H1 (cell line): ENCODE results near the gene KCNB1. TPM values are rescaled to one million over a fixed set of nuclear protein-coding genes. Genes with fewer than 3 reads are reported as not detected.

Experiments
- CTCF ChIA-PET: fragments of 300-600 bp; sonication (Branson Sonifier 250); formaldehyde crosslinking; loops from one replicate; lab custom pipeline; 2021; ENCODE audit not compliant: partially characterized antibody; lab: Charles Lee
- POLR2A ChIA-PET: fragments of 300-600 bp; sonication (Branson Sonifier 250); formaldehyde crosslinking; loops from one replicate; lab custom pipeline; 2021; ENCODE audit warnings: inconsistent platforms; ENCODE audit not compliant: partially characterized antibody; lab: Charles Lee
- DNase-seq, 2 experiments: peaks; one replicate each; pipeline versions ENCODE4 v3.0.0 to v3.0.0-alpha.2; 2010 to 2022; ENCODE audit warnings: low spot score in 2 of 2, low read depth in 1 of 2, mixed read lengths in 1 of 2
- FAIRE-seq: peaks from 2 replicates; lab custom pipeline; 2011; peaks lifted over from hg19 to GRCh38; lab: Jason Lieb, UNC
- H2AFZ ChIP-seq: 2 replicates; pipeline ENCODE4 v1.8.1; 2012; ENCODE audit warnings: low read length, inconsistent platforms
- H2AK5ac ChIP-seq: 2 replicates; pipeline ENCODE4 v1.6.1; 2013; ENCODE audit warnings: low read depth, low read length
- H2BK120ac ChIP-seq: replicated peaks from 2 replicates; pipeline ENCODE3; 2013; ENCODE audit warnings: low read depth, low read length, inconsistent platforms
- H2BK12ac ChIP-seq: 2 replicates; pipeline ENCODE4 v1.6.1; 2013; ENCODE audit warnings: low read depth, low read length
- H2BK15ac ChIP-seq: 2 replicates; pipeline ENCODE4 v1.6.1; 2013; ENCODE audit warnings: low read length
- H2BK20ac ChIP-seq: 2 replicates; pipeline ENCODE4 v1.6.1; 2013; ENCODE audit warnings: low read length
- H2BK5ac ChIP-seq: 2 replicates; pipeline ENCODE4 v1.6.1; 2013; ENCODE audit warnings: low read depth, low read length
- H3K14ac ChIP-seq: 2 replicates; pipeline ENCODE4 v1.6.1; 2013; ENCODE audit warnings: inconsistent platforms; ENCODE audit not compliant: insufficient read length
- H3K18ac ChIP-seq: 2 replicates; pipeline ENCODE4 v1.6.1; 2013; ENCODE audit warnings: low read length; ENCODE audit errors: extremely low read depth
- H3K23ac ChIP-seq: 2 replicates; pipeline ENCODE4 v1.6.1; 2013; ENCODE audit warnings: inconsistent platforms; ENCODE audit not compliant: insufficient read length
- H3K23me2 ChIP-seq: 2 replicates; pipeline ENCODE4 v1.6.1; 2013; ENCODE audit warnings: low read depth, low read length
- H3K27ac ChIP-seq: 2 replicates; pipeline ENCODE4 v1.6.1; 2011; ENCODE audit warnings: low read depth, low read length, inconsistent platforms
- H3K27me3 ChIP-seq, 4 experiments: replicated peaks in 1 of 4; 1 replicate in 1 of 4; 2 replicates in 3 of 4; pipeline versions ENCODE4 v1.6.1 to v1.8.1; 2011 to 2013; ENCODE audit warnings: low read length in 3 of 4, mild to moderate bottlenecking in 3 of 4, inconsistent platforms in 2 of 4, mixed read lengths in 2 of 4, moderate library complexity in 1 of 4; ENCODE audit not compliant: control insufficient read depth in 3 of 4, insufficient read depth in 3 of 4; ENCODE audit errors: extremely low read depth in 1 of 4
- H3K36me3 ChIP-seq, 4 experiments: 2 replicates each; pipeline versions ENCODE4 v1.6.1 to v1.8.1; 2011 to 2013; ENCODE audit warnings: mild to moderate bottlenecking in 4 of 4, low read length in 3 of 4, moderate library complexity in 2 of 4, control low read depth in 1 of 4, inconsistent platforms in 1 of 4; ENCODE audit not compliant: insufficient read depth in 4 of 4, control insufficient read depth in 2 of 4
- H3K4ac ChIP-seq: replicated peaks from 2 replicates; pipeline ENCODE3; 2013; ENCODE audit warnings: low read length, low read depth, mixed read lengths, inconsistent platforms; ENCODE audit not compliant: insufficient read length
- H3K4me1 ChIP-seq, 4 experiments: replicated peaks in 1 of 4; 1 replicate in 1 of 4; 2 replicates in 3 of 4; pipeline versions ENCODE4 v1.6.1 to v1.8.1; 2011 to 2013; ENCODE audit warnings: low read length in 3 of 4, inconsistent platforms in 2 of 4, mixed read lengths in 1 of 4; ENCODE audit not compliant: insufficient read depth in 4 of 4, control insufficient read depth in 3 of 4
- H3K4me2 ChIP-seq, 2 experiments: 2 replicates each; pipeline versions ENCODE4 v1.6.1 to v1.8.1; 2011 to 2013; ENCODE audit warnings: low read depth in 2 of 2, low read length in 2 of 2, control low read depth in 1 of 2, inconsistent platforms in 1 of 2, mild to moderate bottlenecking in 1 of 2; ENCODE audit not compliant: insufficient read depth in 1 of 2
- H3K4me3 ChIP-seq, 4 experiments: fragments of 200-600, 300-600 bp in 1 of 4; sonication (generic), shearing (Covaris generic), sonication (Bioruptor Twin) in 1 of 4; 2 replicates each; pipeline versions ENCODE4 v1.5.1 to v1.8.1; 2011 to 2016; ENCODE audit warnings: low read length in 4 of 4, low read depth in 3 of 4, control low read depth in 2 of 4, inconsistent platforms in 2 of 4, mild to moderate bottlenecking in 2 of 4, mixed read lengths in 1 of 4, moderate library complexity in 1 of 4; ENCODE audit not compliant: insufficient read depth in 2 of 4; ENCODE audit errors: extremely low read depth in 1 of 4
- H3K56ac ChIP-seq: replicated peaks from 2 replicates; pipeline ENCODE3; 2013; ENCODE audit warnings: low read depth, mild to moderate bottlenecking, mixed read lengths, low read length, inconsistent platforms; ENCODE audit not compliant: insufficient read length
- H3K79me1 ChIP-seq: 2 replicates; pipeline ENCODE4 v1.6.1; 2013; ENCODE audit warnings: low read depth, low read length, control low read depth
- H3K79me2 ChIP-seq, 2 experiments: 2 replicates each; pipeline versions ENCODE4 v1.6.1 to v1.8.1; 2012 to 2013; ENCODE audit warnings: low read length in 2 of 2, mild to moderate bottlenecking in 2 of 2, inconsistent platforms in 1 of 2; ENCODE audit not compliant: insufficient read depth in 2 of 2, control insufficient read depth in 1 of 2
- H3K9ac ChIP-seq, 4 experiments: replicated peaks in 1 of 4; 1 replicate in 1 of 4; 2 replicates in 3 of 4; pipeline versions ENCODE4 v1.6.1 to v1.8.1; 2011 to 2013; ENCODE audit warnings: low read depth in 3 of 4, low read length in 3 of 4, control low read depth in 2 of 4, mild to moderate bottlenecking in 2 of 4, moderate library complexity in 2 of 4, inconsistent platforms in 1 of 4; ENCODE audit errors: extremely low read depth in 1 of 4
- H3K9me3 ChIP-seq, 2 experiments: 2 replicates each; pipeline versions ENCODE4 v1.6.1 to v1.8.1; 2012 to 2013; ENCODE audit warnings: mild to moderate bottlenecking in 2 of 2, moderate library complexity in 2 of 2, control low read depth in 1 of 2, inconsistent platforms in 1 of 2, low read depth in 1 of 2, low read length in 1 of 2, mixed read lengths in 1 of 2; ENCODE audit not compliant: insufficient read depth in 2 of 2
- H4K20me1 ChIP-seq, 2 experiments: replicated peaks in 1 of 2; 2 replicates each; pipeline versions ENCODE3 to v1.8.1; 2011 to 2013; ENCODE audit warnings: inconsistent platforms in 2 of 2, low read length in 2 of 2, mild to moderate bottlenecking in 1 of 2; ENCODE audit not compliant: insufficient read depth in 2 of 2, control insufficient read depth in 1 of 2
- H4K5ac ChIP-seq: 2 replicates; pipeline ENCODE4 v1.6.1; 2013; ENCODE audit warnings: low read length, low read depth, mixed read lengths, inconsistent platforms; ENCODE audit not compliant: insufficient read length
- H4K8ac ChIP-seq: 2 replicates; pipeline ENCODE4 v1.8.0; 2013; ENCODE audit warnings: mild to moderate bottlenecking, moderate library complexity, low read length, inconsistent platforms; ENCODE audit not compliant: insufficient read depth; ENCODE audit errors: extremely low read depth
- H4K91ac ChIP-seq: replicated peaks from 2 replicates; pipeline ENCODE3; 2013; ENCODE audit warnings: low read length, mixed read lengths, inconsistent platforms; ENCODE audit not compliant: insufficient read length
- BACH1 ChIP-seq: IDR thresholded peaks from 2 replicates; pipeline ENCODE4 v1.6.1; 2012; ENCODE audit warnings: low read length, improper control_type of control experiment
- CTCF ChIP-seq, 3 experiments: IDR thresholded peaks; 1 replicate in 2 of 3; 2 replicates in 1 of 3; pipeline versions ENCODE4 v1.5.1 to v1.6.1; 2011; ENCODE audit warnings: low read length in 3 of 3, mild to moderate bottlenecking in 3 of 3, inconsistent platforms in 2 of 3, low read depth in 1 of 3, moderate library complexity in 1 of 3; ENCODE audit not compliant: insufficient read depth in 1 of 3; ENCODE audit errors: control extremely low read depth in 1 of 3
- KDM5A ChIP-seq: fragments of 200-600 bp; IDR thresholded peaks from 2 replicates; pipeline ENCODE4 v1.7.1; 2012; ENCODE audit warnings: mild to moderate bottlenecking, low read length, inconsistent platforms, mixed read lengths
- RNF2 ChIP-seq: fragments of 200-900, 300-1000 bp; sonication (generic); IDR thresholded peaks from 2 replicates; pipeline ENCODE4 v1.7.1; 2016; ENCODE audit warnings: borderline replicate concordance, low read depth, mild to moderate bottlenecking, antibody characterized with exemption, low read length; ENCODE audit not compliant: poor library complexity, severe bottlenecking; ENCODE audit errors: missing control alignments
- SAP30 ChIP-seq: fragments of 300-600 bp; sonication (generic); IDR thresholded peaks from 2 replicates; pipeline ENCODE4 v1.7.1; 2012; ENCODE audit warnings: low read length, moderate library complexity, mild to moderate bottlenecking, inconsistent platforms; ENCODE audit not compliant: insufficient read depth, insufficient replicate concordance
- SIN3A ChIP-seq, 2 experiments: IDR thresholded peaks in 1 of 2; conservative IDR thresholded peaks in 1 of 2; 2 replicates each; pipeline ENCODE4 v1.6.1; 2011 to 2012; ENCODE audit warnings: low read length in 2 of 2, improper control_type of control experiment in 1 of 2, low read depth in 1 of 2, mild to moderate bottlenecking in 1 of 2
- SP1 ChIP-seq: IDR thresholded peaks from 2 replicates; pipeline ENCODE4 v1.6.1; 2011; ENCODE audit warnings: low read depth, low read length
- SP2 ChIP-seq: IDR thresholded peaks from 2 replicates; pipeline ENCODE4 v1.6.1; 2012; ENCODE audit warnings: mild to moderate bottlenecking, low read length, inconsistent platforms
- SUZ12 ChIP-seq: fragments of 200-600 bp; sonication (generic); IDR thresholded peaks from 2 replicates; pipeline ENCODE4 v1.6.1; 2012; ENCODE audit warnings: mild to moderate bottlenecking, inconsistent platforms, low read length, moderate library complexity, mixed read lengths
- TBP ChIP-seq: IDR thresholded peaks from 2 replicates; pipeline ENCODE4 v1.6.1; 2011; ENCODE audit warnings: low read depth, low read length, improper control_type of control experiment
- WGBS, 2 experiments: shearing (Covaris generic) in 1 of 2; methylation state at CpG; one replicate each; pipeline versions ENCODE4 v1.1.6 to v1.1.7; 2013 to 2015; ENCODE audit warnings: low lambda C conversion rate in 2 of 2, mixed read lengths in 2 of 2, inconsistent platforms in 1 of 2, low coverage in 1 of 2, missing lambda C conversion rate in 1 of 2; ENCODE audit not compliant: insufficient replicate concordance in 2 of 2, insufficient coverage in 1 of 2, insufficient read length in 1 of 2; ENCODE audit errors: extremely low coverage in 1 of 2, missing lambda C conversion rate in 1 of 2; 5-methylcytosine and 5-hydroxymethylcytosine counted together
- polyA plus RNA-seq, 7 experiments: library from polyadenylated mRNA; depleted of rRNA in 3 of 7; stranded (reverse) in 5 of 7; unstranded in 2 of 7; fragments of >200 nt in 5 of 7; fragments of 200-250 nt in 2 of 7; gene quantifications; 1 replicate in 5 of 7; 2 replicates in 1 of 7; 4 replicates in 1 of 7; pipeline versions ENCODE4 v1.2.1 to v1.2.3, GENCODE V29; 2011 to 2013; ENCODE audit warnings: missing spikeins in 2 of 7, mixed read lengths in 2 of 7
- total RNA-seq: library from RNA; stranded (reverse); fragmentation: NEBNext Ultra II Directional; extraction: Animal tissue kit (Norgen Biotek cat#: 25700); gene quantifications from 2 replicates; pipeline ENCODE4 v1.2.1, GENCODE V29; 2021

Gene KCNB1
- total and polyA plus RNA-seq, 2 of the 8 experiments (the other 6 are each of a cell fraction or from before 2014, with no cell fraction given) = 0.58 to 0.67 TPM

- CTCF ChIA-PET = interaction anchor here (7.7 kb wide), 1 partner anchor 144 kb away, joined by 126 read pairs; no protein-coding TSS in a partner anchor
- no peak overlapping the region for H3K23ac ChIP-seq
- H2BK120ac ChIP-seq = no peak overlapping the region
- H2BK20ac ChIP-seq = no peak overlapping the region
- H3K4ac ChIP-seq = no peak overlapping the region
- no peak overlapping the region for H3K14ac ChIP-seq
- FAIRE-seq (no peak), DNase-seq (no peak)
- H4K20me1 ChIP-seq = peaks cover 0 to 3% of the 10 kb centered on the region in 2 experiments
- H4K91ac ChIP-seq = no peak overlapping the region
- H3K56ac ChIP-seq = no peak overlapping the region
- H3K27me3 ChIP-seq = peaks cover 0 to 12% (median 7%) of the 10 kb centered on the region in 4 experiments; a peak in 5 of 7 replicates
- H3K79me2 ChIP-seq = no peaks in the 10 kb centered on the region
- H3K4me2 ChIP-seq = no peak overlapping the region
- H3K9me3 ChIP-seq = no peaks in the 10 kb centered on the region; a peak in 1 of 4 replicates
- no peak overlapping the region for H3K9ac ChIP-seq
- no peak overlapping the region for H2BK12ac ChIP-seq
- H4K8ac ChIP-seq = no peak overlapping the region
- no peaks in the 10 kb centered on the region for H3K36me3 ChIP-seq
- peaks cover 6% of the 10 kb centered on the region; the same call in 1 of the 2 replicates for H3K23me2 ChIP-seq
- H2BK15ac ChIP-seq = no peak overlapping the region
- no peak overlapping the region for H3K18ac ChIP-seq
- 66% methylated on average over 3 of the region's 3 CpGs; no CpG with 5 or more reads in 1 of the 2 experiments for WGBS, 2 experiments
- H2BK5ac ChIP-seq = no peak overlapping the region
- no peak overlapping the region for H2AK5ac ChIP-seq
- no peak overlapping the region for H3K4me3 ChIP-seq
- H2AFZ ChIP-seq = no peak overlapping the region
- no peak overlapping the region for H4K5ac ChIP-seq
- TF ChIP-seq SUZ12 (no peak), SIN3A (conservative IDR thresholded peaks at IDR 0.05 in 1 of 2, IDR thresholded peaks at IDR 0.05 in 1 of 2; ENCODE audit: low read depth in 1 of 2, low read length in 2 of 2) (no peak), SP1 (no peak), CTCF (IDR thresholded peaks at IDR 0.05; ENCODE audit: control extremely low read depth in 1 of 3, insufficient read depth in 1 of 3, low read depth in 1 of 3, low read length in 3 of 3) (no peak), TBP (no peak), SP2 (no peak), SAP30 (no peak), RNF2 (no peak), KDM5A (no peak), BACH1 (no peak)
- TF ChIP-seq, all 59 proteins: peak for 0
- H3K79me1 ChIP-seq = no peaks in the 10 kb centered on the region
- H3K4me1 ChIP-seq = peaks cover 0 to 5% (median under 1%) of the 10 kb centered on the region in 4 experiments; a peak in 2 of 7 replicates
- no peak overlapping the region for H3K27ac ChIP-seq
- POLR2A ChIA-PET = no interaction called here
Measured at GRCh38 chr20:49480236-49480635, 2.2 kb downstream of the KCNB1 start.
